K562 (cell line): ENCODE results near the gene FRYL. TPM values are rescaled to one million over a fixed set of nuclear protein-coding genes. Genes with fewer than 3 reads are reported as not detected.

Experiments used
- ATAC-seq: fragments of 200-7000 bp; cut with Tn5 transposase; 3 replicates; pipeline ENCODE4 v1.9.1; 2020; ENCODE audit warnings: moderate library complexity
- BruUV-seq: library from RNA; stranded (reverse); fragments of 400-500 nt; replicated peaks from 2 replicates; lab custom pipeline; 2021; lab: Mats Ljungman, UMichigan
- CTCF ChIA-PET: fragments of 300-600 bp; formaldehyde crosslinking; extraction: SDS; loops from one replicate; lab custom pipeline; 2021; ENCODE audit warnings: low intra/inter-chr PET ratio; lab: Yijun Ruan, JAX
- POLR2A ChIA-PET: fragments of 300-600, 350-650 bp; sonication (Branson Sonifier 250); formaldehyde crosslinking; extraction: SDS; loops from one replicate; lab custom pipeline; 2021; ENCODE audit warnings: antibody characterized with exemption, inconsistent platforms; lab: Yijun Ruan, JAX
- DNase-seq, 4 experiments: peaks; one replicate each; pipeline versions ENCODE4 v3.0.0 to v3.0.0-alpha.2; 2011 to 2018; ENCODE audit warnings: low spot score in 3 of 4, mixed read lengths in 3 of 4; ENCODE audit errors: extremely low read depth in 1 of 4
- FAIRE-seq: peaks from 2 replicates; lab custom pipeline; 2011; peaks lifted over from hg19 to GRCh38; lab: Jason Lieb, UNC
- H2AFZ ChIP-seq: 2 replicates; pipeline ENCODE4 v1.6.0; 2011; ENCODE audit warnings: low read depth, low read length, control low read depth, inconsistent platforms
- H3K27ac ChIP-seq: fragments of 200-600 bp; 3 replicates; pipeline ENCODE4 v1.8.0; 2011; ENCODE audit warnings: low read depth, mild to moderate bottlenecking, control low read depth, inconsistent platforms, low read length, moderate library complexity, mixed read lengths; ENCODE audit errors: extremely low read depth
- H3K27me3 ChIP-seq, 2 experiments: fragments of 300-600 bp in 1 of 2; 2 replicates in 1 of 2; 3 replicates in 1 of 2; pipeline versions ENCODE4 v1.6.0 to v1.8.0; 2011; ENCODE audit warnings: inconsistent platforms in 2 of 2, low read length in 2 of 2, mild to moderate bottlenecking in 1 of 2, mixed read lengths in 1 of 2, moderate library complexity in 1 of 2; ENCODE audit not compliant: control insufficient read depth in 2 of 2, insufficient read depth in 2 of 2
- H3K36me3 ChIP-seq: fragments of 300-600 bp; 3 replicates; pipeline ENCODE4 v1.8.0; 2011; ENCODE audit warnings: mild to moderate bottlenecking, low read length, inconsistent platforms; ENCODE audit not compliant: control insufficient read depth, insufficient read depth
- H3K4me1 ChIP-seq, 2 experiments: fragments of 200-600 bp in 1 of 2; replicated peaks in 1 of 2; 2 replicates in 1 of 2; 3 replicates in 1 of 2; pipeline versions ENCODE4 v1.5.1 to v1.8.0; 2011; ENCODE audit warnings: inconsistent platforms in 2 of 2, low read length in 2 of 2, mild to moderate bottlenecking in 1 of 2, mixed read lengths in 1 of 2, moderate library complexity in 1 of 2; ENCODE audit not compliant: control insufficient read depth in 2 of 2, insufficient read depth in 2 of 2
- H3K4me2 ChIP-seq: 2 replicates; pipeline ENCODE4 v1.6.1; 2011; ENCODE audit warnings: low read length, control low read depth, inconsistent platforms, mixed read lengths; ENCODE audit not compliant: insufficient read depth
- H3K4me3 ChIP-seq: fragments of 200-600 bp; sonication (generic), shearing (Covaris generic); 2 replicates; pipeline ENCODE4 v1.5.1; 2016; ENCODE audit warnings: control low read depth, inconsistent platforms
- H3K79me2 ChIP-seq: fragments of 200-600 bp; 3 replicates; pipeline ENCODE4 v1.8.0; 2011; ENCODE audit warnings: low read length, inconsistent platforms; ENCODE audit not compliant: control insufficient read depth, insufficient read depth
- H3K9ac ChIP-seq, 2 experiments: 2 replicates each; pipeline versions ENCODE4 v1.6.0 to v1.6.1; 2011; ENCODE audit warnings: low read depth in 2 of 2, low read length in 2 of 2, control low read depth in 1 of 2, inconsistent platforms in 1 of 2, mild to moderate bottlenecking in 1 of 2, mixed read lengths in 1 of 2; ENCODE audit not compliant: insufficient read depth in 1 of 2
- H3K9me1 ChIP-seq: one replicate; pipeline ENCODE4 v1.6.0; 2011; ENCODE audit warnings: inconsistent platforms, mild to moderate bottlenecking, low read length, moderate library complexity; ENCODE audit not compliant: control insufficient read depth, insufficient read depth
- H3K9me3 ChIP-seq: replicated peaks from 2 replicates; pipeline ENCODE4 v1.5.1; 2011; ENCODE audit warnings: low read depth, low read length, inconsistent platforms; ENCODE audit not compliant: control insufficient read depth, insufficient read depth
- H4K20me1 ChIP-seq: replicated peaks from 2 replicates; pipeline ENCODE4 v1.6.1; 2011; ENCODE audit warnings: low read length, inconsistent platforms, mixed read lengths; ENCODE audit not compliant: control insufficient read depth, insufficient read depth
- CEBPB ChIP-seq: fragments of 450-650 bp; IDR thresholded peaks from 2 replicates; pipeline ENCODE4 v1.6.1; 2016; ENCODE audit warnings: missing genetic modification characterization, missing compliant biosample characterization
- ETV6 ChIP-seq, 3 experiments: fragments of 150-350 bp in 1 of 3; sonication (generic) in 1 of 3; formaldehyde crosslinking in 1 of 3; IDR thresholded peaks; 2 replicates each; pipeline versions ENCODE4 v1.6.1 to v1.8.0; 2014 to 2022; ENCODE audit warnings: borderline replicate concordance in 2 of 3, low read depth in 2 of 3, antibody characterized with exemption in 1 of 3, low read length in 1 of 3, mild to moderate bottlenecking in 1 of 3, missing genetic modification reagents in 1 of 3
- GATA2 ChIP-seq: sonication (generic); formaldehyde crosslinking; IDR thresholded peaks from 2 replicates; pipeline ENCODE4 v1.4.0; 2020; ENCODE audit warnings: mild to moderate bottlenecking, missing genetic modification reagents
- SRF ChIP-seq, 2 experiments: fragments of 250-450, 450-650 bp in 1 of 2; sonication (Bioruptor Pico) in 1 of 2; sonication (generic) in 1 of 2; formaldehyde crosslinking; IDR thresholded peaks; 2 replicates each; pipeline versions ENCODE4 v1.5.0 to v1.5.1; 2020 to 2022; ENCODE audit warnings: mild to moderate bottlenecking in 1 of 2, missing genetic modification reagents in 1 of 2
- ZHX1 ChIP-seq: fragments of 150-350 bp; conservative IDR thresholded peaks from 2 replicates; pipeline ENCODE4 v1.6.1; 2014; ENCODE audit warnings: low read length
- ZNF146 ChIP-seq: IDR thresholded peaks from one replicate; pipeline ENCODE4 v1.6.1; 2018; ENCODE audit warnings: missing compliant biosample characterization; ENCODE audit not compliant: unreplicated experiment
- ZNF740 ChIP-seq, 3 experiments: fragments of 200-800 bp in 1 of 3; sonication (Bioruptor generic) in 1 of 3; sonication (generic) in 1 of 3; formaldehyde crosslinking in 1 of 3; IDR thresholded peaks; 2 replicates each; pipeline versions ENCODE4 v1.6.1 to v1.8.0; 2016 to 2022; ENCODE audit warnings: mild to moderate bottlenecking in 2 of 3, missing compliant biosample characterization in 2 of 3, missing genetic modification characterization in 2 of 3, missing genetic modification reagents in 1 of 3
- ZSCAN32 ChIP-seq: fragments of 450-650 bp; formaldehyde crosslinking; IDR thresholded peaks from 2 replicates; pipeline ENCODE4 v1.4.0; 2020; ENCODE audit warnings: mild to moderate bottlenecking, moderate library complexity
- WGBS: fragments of 100-300 bp; shearing (Covaris generic); methylation state at CpG from one replicate; pipeline ENCODE4 v1.1.6; 2016; ENCODE audit warnings: low coverage, mixed read lengths; ENCODE audit not compliant: insufficient coverage; ENCODE audit errors: missing lambda C conversion rate; 5-methylcytosine and 5-hydroxymethylcytosine counted together
- in situ Hi-C: fragments of 300-500 bp; cut with MboI; formaldehyde crosslinking; loops from 4 replicates; pipeline ENCODE4 v1.15.0; 2018; ENCODE audit warnings: inconsistent platforms, mixed read lengths
- intact Hi-C: fragments of 100-400 bp; cut with micrococcal nuclease; formaldehyde crosslinking; loops from 2 replicates; pipeline ENCODE4 v1.14.2; 2022
- polyA plus RNA-seq, 8 experiments: library from polyadenylated mRNA; depleted of rRNA in 4 of 8; stranded (reverse) in 5 of 8; unstranded in 3 of 8; fragments of >200 nt; fragmentation: Nextera tagmentation in 2 of 8; fragmentation: Illumina TruSeq in 1 of 8; extraction: Ambion mirVana in 2 of 8; extraction: Trizol in 1 of 8; gene quantifications; 2 replicates each; pipeline versions ENCODE4 v1.2.1 to v1.2.3, GENCODE V29; 2011 to 2014; ENCODE audit warnings: inconsistent platforms in 1 of 8, missing spikeins in 1 of 8
- total RNA-seq, 7 experiments: library from RNA; depleted of rRNA in 6 of 7; stranded (reverse); fragments of >200 nt in 6 of 7; fragmentation: Illumina TruSeq in 2 of 7; extraction: Trizol in 2 of 7; gene quantifications; 2 replicates each; pipeline versions ENCODE4 v1.2.1 to v1.2.3, GENCODE V29; 2011 to 2021; ENCODE audit warnings: low replicate concordance in 1 of 7
- TF ChIP-seq, protein P1 (sequence below), 3 experiments: IDR thresholded peaks in 2 of 3; conservative IDR thresholded peaks in 1 of 3; 2 replicates each; pipeline ENCODE4 v1.5.1; 2011 to 2012; ENCODE audit warnings: low read length in 3 of 3, mild to moderate bottlenecking in 3 of 3, control low read depth in 2 of 3, improper control_type of control experiment in 1 of 3, inconsistent platforms in 1 of 3, low read depth in 1 of 3, mixed read lengths in 1 of 3, moderate library complexity in 1 of 3; ENCODE audit not compliant: insufficient read depth in 2 of 3

FRYL gene
- total and polyA plus RNA-seq, 9 of the 15 experiments (the other 6 are each of a cell fraction or from before 2014, with no cell fraction given): 7.2 to 34.9 (median 15.9) TPM

DNA sequence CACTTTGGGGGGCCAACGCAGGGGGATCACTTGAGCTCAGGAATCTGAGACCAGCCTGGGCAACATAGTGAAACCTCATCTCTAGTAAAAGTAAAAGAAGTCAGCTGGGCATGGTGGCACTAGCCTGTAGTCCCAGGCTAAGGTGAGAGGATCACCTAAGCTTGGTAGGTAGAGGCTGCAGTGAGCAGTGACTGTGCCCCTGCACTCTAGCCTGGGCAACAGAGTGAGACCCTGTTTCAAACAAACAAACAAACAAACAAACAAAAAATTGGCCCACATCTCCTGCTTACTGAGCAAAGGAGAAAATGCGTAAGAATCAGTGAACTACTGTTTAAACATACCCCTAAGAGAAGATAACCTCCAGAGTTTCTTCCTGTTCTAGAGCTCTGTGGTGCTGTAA lies 85.3 kb downstream of the FRYL start (continued):
- no peak for TF ChIP-seq ZNF740 (CRISPR knock-in tag; IDR thresholded peaks at IDR 0.05)
- TF ChIP-seq ZNF740 (tag; IDR thresholded peaks at IDR 0.05): no peak

DNA sequence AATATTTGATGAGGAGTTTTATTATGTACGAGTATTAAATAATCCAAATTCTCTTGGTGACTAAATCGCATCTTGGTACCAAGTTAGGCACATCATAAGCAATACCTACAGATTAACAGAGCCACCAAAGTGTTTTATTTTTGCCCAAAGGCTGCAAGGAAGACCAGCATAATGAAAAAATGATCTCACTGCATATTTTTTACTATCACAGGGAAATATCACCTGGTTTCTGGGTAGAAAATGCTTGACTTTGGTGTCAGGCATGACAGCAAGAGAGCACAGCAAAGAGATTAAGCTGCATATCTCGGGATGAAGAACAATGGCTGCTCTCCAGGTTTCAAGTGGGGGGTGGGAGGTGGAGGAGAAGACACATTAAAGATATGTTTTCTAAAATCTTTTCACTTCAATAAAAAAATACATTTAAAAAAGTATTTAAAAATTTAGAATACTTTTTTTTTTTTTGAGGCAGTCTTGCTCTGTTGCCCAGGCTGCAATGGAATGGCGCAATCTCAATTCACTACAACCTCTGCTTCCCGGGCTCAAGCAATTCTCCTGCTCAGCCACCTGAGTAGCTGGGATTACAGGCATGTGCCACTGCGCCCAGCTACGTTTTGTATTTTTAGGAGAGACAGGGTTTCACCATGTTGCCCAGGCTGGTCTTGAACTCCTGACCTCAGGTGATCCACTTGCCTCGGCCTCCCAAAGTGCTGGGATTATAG lies 86.1 kb downstream of the FRYL start:
- no peak for ATAC-seq
- no peaks in the 10 kb centered on the region for H3K27me3 ChIP-seq
- peaks cover 33% of the 10 kb centered on the region for H3K79me2 ChIP-seq
- H3K9ac ChIP-seq: no peak overlapping the region
- H3K4me2 ChIP-seq: no peak overlapping the region
- H2AFZ ChIP-seq: no peak overlapping the region
- TF ChIP-seq CEBPB (tag) (peak; percentile 70), ETV6 (IDR thresholded peaks at IDR 0.05; ENCODE audit: borderline replicate concordance in 1 of 2, low read depth in 2 of 2, low read length in 1 of 2) (no peak), ETV6 (CRISPR knock-in tag; IDR thresholded peaks at IDR 0.05; ENCODE audit: borderline replicate concordance) (no peak), GATA2 (CRISPR knock-in tag) (no peak), ZSCAN32 (no peak), ZNF146 (no peak), ZHX1 (no peak), SRF (CRISPR knock-in tag; IDR thresholded peaks at IDR 0.05) (no peak)
- TF ChIP-seq, protein P1, sequence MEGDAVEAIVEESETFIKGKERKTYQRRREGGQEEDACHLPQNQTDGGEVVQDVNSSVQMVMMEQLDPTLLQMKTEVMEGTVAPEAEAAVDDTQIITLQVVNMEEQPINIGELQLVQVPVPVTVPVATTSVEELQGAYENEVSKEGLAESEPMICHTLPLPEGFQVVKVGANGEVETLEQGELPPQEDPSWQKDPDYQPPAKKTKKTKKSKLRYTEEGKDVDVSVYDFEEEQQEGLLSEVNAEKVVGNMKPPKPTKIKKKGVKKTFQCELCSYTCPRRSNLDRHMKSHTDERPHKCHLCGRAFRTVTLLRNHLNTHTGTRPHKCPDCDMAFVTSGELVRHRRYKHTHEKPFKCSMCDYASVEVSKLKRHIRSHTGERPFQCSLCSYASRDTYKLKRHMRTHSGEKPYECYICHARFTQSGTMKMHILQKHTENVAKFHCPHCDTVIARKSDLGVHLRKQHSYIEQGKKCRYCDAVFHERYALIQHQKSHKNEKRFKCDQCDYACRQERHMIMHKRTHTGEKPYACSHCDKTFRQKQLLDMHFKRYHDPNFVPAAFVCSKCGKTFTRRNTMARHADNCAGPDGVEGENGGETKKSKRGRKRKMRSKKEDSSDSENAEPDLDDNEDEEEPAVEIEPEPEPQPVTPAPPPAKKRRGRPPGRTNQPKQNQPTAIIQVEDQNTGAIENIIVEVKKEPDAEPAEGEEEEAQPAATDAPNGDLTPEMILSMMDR (IDR thresholded peaks at IDR 0.05 in 2 of 3, conservative IDR thresholded peaks at IDR 0.05 in 1 of 3; ENCODE audit: insufficient read depth in 2 of 3, low read depth in 1 of 3, low read length in 3 of 3): no peak
- H3K9me3 ChIP-seq: no peaks in the 10 kb centered on the region
- in situ Hi-C loops: no loop called here
- no peaks in the 10 kb centered on the region for H3K36me3 ChIP-seq
- H3K27ac ChIP-seq: no peak overlapping the region; the same call in 2 of the 3 replicates
- 71% methylated on average over 7 of the region's 8 CpGs for WGBS
- ChIA-PET CTCF (no interaction called here), POLR2A (interaction anchor here (0.7 to 1.4 kb wide), 3 partner anchors 10 to 13 kb away, joined by 3 to 7 read pairs (median 3); no protein-coding TSS in a partner anchor)
- BruUV-seq: no TSS peak
- peaks cover 11% of the 10 kb centered on the region for H4K20me1 ChIP-seq
- H3K9me1 ChIP-seq: no peaks in the 10 kb centered on the region
- intact Hi-C loops: no loop called here
- H3K4me1 ChIP-seq: peaks cover 4 to 20% of the 10 kb centered on the region in 2 experiments; a peak in 4 of 5 replicates
- no peak for FAIRE-seq
- H3K4me3 ChIP-seq: no peak overlapping the region
- DNase-seq: no peak
